Daoy (cell line): ENCODE data around the gene HMSD. TPM values are rescaled to one million over a fixed set of nuclear protein-coding genes. Genes with fewer than 3 reads are reported as not detected.
"Not testable (repeated sequence)": the region's sequence is repeated elsewhere in the genome, so short reads cannot be mapped to it uniquely, and the experiment has no call there.

ENCODE experiments used
- DNase-seq: peaks from one replicate; pipeline ENCODE4 v3.0.0-alpha.2; 2015; ENCODE audit warnings: low read depth
- total RNA-seq: library from RNA; depleted of rRNA; stranded (reverse); fragments of >200 nt; shearing (Covaris generic); gene quantifications from 2 replicates; pipeline ENCODE4 v1.2.3, GENCODE V29; 2014; rRNA removed

Gene HMSD, protein sequence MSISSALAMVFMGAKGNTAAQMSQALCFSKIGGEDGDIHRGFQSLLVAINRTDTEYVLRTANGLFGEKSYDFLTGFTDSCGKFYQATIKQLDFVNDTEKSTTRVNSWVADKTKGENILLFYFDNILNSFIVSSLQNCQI
- 0.06 TPM in 1 of 2 replicates, not detected in the other for total RNA-seq

DNA sequence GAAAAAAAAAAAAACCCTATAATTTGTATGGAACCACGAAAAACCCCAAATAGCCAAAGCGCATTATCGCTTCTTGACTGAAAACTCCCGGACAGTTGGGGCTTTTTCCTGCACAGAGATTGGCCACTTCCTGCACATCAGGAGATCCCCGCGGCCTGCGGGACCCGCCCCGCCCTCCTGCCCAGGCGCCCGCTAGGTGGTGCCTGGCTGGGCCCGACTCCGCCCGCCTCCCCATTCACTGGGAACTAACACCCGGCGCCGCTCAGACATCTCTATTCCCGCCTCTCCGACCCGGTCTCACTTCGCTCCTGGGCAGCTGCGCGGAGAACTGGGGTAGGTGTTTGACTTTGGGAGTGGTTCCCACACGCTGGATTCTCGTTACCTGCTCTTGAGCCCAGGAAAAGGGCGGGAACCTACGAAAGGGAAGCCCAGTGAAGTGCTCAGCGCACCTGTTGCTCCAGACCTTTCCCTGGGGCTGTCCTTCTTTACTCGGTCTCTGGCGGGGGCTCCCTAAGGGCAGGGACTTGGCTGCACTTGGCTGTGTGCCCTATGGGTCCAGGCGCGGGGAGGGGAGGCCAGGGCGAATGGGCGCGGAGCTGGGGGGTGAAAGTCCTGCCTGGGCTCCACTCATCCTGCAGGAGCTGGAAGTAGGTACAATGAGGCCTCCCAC is at the start of gene HMSD:
TSS of gene HMSD (plus strand) at position 234 of the 670 bp plus-strand sequence. CDS start 4,155 bp downstream, outside the sequence.
- DNase-seq = peak; percentile 70

DNA sequence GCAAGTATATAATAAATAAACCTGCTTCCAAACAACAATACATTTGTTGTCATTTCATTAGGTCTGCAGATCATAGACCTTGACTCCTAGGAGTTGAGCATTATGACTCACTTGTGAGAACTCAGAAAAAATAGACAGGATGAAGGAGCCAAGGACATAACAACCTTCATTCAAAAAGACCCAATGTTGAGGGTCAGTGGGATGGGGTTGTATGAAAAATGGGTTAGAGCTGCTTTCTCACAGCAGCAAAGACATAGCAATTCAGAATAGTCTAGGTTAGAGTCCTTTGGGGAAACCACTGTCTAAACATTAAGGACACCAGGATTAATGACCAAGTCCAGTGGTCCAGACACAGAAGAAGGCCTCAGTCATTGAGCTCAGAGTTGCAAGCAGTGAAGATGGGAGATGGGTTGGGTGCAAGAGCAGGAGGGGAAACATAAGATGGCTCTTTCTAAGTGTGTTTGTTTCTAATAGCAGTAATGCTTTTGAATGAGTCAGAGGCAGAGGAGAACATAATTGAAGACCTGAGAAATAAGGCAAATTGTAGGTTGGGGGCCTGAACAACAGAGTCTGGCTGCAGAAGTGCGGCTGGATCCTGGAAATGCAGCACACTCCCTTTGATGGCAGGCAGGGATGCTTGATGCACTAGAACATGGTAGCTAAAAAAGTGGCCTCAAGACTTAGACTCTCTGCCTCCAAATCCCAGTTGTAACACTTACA is 45.1 kb upstream of the HMSD start:
- DNase-seq = no peak

GRCh38 chr18:63904694-63905093 is 44.4 kb upstream of the HMSD start:
- DNase-seq = no peak

DNA sequence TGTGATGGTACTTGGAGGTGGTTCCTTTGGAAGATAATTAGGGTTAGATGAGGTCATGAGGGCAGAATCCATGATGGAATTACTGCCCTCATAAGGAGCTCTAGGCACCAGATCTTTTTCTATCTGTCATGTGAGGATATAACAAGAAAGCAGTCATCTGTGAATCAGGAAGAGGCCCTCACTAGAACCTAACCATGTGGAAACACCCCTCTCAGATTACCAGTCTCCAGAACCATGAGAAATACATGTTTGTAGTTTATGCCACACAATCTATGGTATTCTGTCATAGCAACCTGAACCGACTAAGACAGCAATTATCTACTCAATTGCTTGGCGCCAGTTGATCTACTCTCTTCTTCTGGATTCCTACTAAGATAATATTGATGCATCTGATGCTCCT is 43.7 kb upstream of the HMSD start:
- no peak for DNase-seq

GRCh38 chr18:63906056-63906455 is 43.0 kb upstream of the HMSD start:
- no peak for DNase-seq

DNA sequence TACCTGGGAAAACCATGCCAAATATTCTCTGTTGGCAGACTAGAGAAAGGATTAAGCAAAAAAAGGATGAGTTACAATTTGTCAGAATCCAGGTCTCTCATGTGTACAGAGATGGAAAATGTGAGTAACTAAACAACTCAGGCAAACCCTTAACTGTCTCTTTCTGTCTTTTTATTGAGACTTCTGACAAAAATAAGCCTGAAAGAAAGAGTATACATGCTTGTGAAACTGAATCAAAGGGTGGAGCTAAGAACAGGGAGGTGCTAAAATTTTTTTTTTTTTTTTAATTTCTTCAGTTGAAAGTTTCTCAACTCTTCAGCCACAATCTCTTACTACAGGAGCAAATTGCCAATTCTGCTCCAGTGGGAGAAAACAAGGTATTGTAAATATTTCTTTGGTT is 41.4 kb upstream of the HMSD start, which contains the start of gene SERPINB10:
TSS of gene SERPINB10 (plus strand) at position 295 of the 400 bp plus-strand sequence. CDS start 7,553 bp downstream, outside the sequence.
- no peak for DNase-seq

DNA sequence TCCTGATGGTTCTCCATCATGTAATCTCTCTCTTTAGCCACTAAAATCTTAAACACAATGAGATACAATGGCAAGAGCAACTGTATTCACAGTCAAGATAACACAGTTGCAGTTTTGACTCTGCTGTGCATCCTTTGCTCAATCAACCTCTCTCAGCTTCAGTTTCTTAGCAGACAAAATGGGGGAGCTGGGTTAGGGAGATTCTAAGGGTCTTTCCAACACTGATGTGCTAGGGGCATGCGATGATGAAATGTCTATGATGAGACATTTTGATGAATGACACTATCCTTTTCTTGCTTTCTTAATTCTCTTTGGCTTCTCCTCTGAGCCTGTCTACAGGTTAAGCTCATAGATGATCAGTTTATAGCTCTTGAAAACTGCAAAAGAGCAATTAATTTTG is 40.2 kb upstream of the HMSD start:
- DNase-seq = no peak

- no peak for DNase-seq
Measured at GRCh38 chr18:63909870-63910269, 39.2 kb upstream of the HMSD start.

GRCh38 chr18:63917817-63918216 is 31.3 kb upstream of the HMSD start:
- no peak for DNase-seq

GRCh38 chr18:63922049-63922448 is 27.1 kb upstream of the HMSD start:
- DNase-seq = no peak

- DNase-seq = no peak
Measured at GRCh38 chr18:63924551-63924950, 24.6 kb upstream of the HMSD start.

DNA sequence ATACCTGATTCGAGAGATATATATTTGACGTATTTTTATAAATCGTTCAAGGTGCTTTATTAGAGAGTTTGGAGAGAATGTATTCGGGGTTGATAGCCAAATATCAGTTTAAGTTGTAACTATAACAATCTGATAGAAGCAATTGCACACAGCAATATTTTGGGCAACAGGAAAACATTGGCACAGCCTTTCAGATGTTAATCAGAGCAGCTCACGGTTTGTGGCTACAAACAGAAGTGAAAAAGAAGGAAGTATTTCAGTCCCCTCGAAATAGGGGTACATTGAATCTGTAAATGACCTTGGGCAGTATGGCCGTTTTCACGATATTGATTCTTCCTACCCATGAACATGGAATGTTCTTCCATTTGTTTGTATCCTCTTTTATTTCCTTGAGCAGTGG is 20.8 kb upstream of the HMSD start:
- DNase-seq = no peak

GRCh38 chr18:63929369-63929768 is 19.7 kb upstream of the HMSD start:
- not testable (repeated sequence) for DNase-seq

DNA sequence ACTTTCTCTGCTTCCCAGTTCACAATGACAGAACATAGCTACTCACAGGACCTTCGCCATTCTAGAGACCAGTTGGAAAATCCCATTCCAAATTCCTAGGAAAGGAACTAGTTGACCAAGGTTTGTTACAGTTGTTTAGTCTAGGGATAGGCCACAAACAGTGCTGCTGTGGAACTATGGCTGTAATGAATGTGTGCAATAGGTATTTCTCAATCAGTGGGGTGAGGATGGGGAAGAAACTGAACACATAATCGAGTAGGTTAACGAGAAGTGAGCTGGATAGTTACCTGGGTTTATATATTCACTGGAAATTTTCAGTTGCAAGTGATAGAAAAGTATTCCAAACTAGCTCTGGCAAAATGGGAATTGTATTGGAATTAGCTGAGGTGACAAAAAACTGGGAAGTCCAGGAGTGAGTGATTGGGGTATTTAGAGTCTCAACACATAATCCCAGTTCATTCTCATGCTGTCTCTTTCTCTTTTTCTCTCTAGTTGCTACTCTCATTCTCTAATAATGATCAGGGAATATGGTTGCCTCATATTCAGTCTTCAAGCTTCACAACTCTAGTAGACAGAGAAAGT is 18.2 kb upstream of the HMSD start:
- no peak for DNase-seq

DNA sequence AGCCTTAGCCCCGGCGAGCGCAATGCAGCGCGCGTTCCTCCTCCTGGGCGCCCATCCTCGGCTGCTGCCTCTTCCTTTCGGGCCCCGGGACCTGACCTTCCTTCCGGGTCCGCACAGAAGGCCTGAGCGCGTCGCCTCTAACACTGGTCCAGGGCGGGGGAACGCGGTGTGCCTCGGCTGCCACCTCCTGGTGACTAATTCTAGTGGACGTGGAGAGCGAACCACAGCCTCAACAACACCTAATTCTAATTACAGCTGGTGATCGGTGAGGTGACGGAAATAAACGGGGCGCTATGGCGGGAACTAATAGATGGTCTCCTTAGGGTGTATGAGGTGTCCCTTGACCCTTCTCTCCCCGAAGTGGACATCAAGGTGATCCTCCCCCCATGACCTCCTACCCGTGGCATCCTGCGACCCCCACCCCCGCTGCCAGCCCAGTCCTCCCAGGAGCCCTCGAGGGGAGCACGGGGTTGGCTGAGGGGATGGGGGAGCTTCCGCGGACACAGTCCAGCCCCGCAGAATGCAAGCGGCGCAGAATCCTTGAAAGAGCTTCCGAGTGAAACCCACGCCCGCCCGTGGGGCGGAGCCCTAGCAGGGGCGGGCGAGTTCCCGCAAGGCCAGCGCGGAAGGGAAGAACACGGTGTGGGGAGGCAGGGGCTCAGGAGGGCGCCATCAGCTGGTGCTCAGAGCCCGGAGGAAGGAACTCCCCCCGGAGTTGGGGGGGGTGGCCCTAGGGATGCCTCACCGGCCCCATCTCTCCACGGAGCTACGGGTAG is 12.8 kb upstream of the HMSD start:
- peak; percentile 81 for DNase-seq

DNA sequence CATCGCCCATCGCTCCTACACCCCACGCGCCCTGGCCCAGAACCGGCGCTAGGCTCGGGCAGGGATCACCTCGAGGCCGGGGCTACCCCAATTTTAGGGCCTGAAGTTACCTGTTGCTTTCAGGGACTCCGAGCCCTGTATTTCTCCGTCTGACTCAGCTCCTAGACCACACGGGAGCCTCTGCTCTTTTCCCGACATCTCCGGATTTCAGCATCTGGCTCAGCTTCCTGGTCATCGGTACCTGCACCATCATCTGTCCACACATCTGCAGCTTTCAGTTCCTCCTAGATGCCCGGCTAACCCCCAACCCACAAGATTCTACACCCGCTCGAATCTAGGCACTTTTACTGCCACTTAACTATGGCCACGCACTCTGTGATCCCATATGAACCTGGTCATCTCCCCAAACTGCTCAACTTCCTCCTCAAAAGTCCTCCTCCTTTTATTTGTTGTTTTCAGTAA is 12.1 kb upstream of the HMSD start:
- no peak for DNase-seq

DNA sequence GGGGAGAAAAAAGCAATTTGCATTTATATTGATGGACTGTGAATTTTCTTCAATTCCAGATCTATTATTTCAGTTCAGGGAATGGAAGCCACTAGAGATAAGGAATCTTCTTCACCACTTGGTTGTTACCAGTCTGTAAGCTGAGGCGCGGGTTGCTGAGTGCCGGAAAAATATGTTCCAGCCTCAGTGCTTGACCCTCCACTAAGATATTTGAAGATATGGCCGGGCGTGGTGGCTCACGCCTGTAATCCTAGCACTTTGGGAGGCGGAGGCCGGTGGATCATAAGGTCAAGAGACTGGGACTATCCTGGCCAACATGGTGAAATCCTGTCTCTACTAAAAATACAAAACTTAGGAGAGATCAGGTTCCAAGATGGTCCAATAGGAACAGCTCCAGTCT is 9.1 kb upstream of the HMSD start:
- no peak for DNase-seq

DNA sequence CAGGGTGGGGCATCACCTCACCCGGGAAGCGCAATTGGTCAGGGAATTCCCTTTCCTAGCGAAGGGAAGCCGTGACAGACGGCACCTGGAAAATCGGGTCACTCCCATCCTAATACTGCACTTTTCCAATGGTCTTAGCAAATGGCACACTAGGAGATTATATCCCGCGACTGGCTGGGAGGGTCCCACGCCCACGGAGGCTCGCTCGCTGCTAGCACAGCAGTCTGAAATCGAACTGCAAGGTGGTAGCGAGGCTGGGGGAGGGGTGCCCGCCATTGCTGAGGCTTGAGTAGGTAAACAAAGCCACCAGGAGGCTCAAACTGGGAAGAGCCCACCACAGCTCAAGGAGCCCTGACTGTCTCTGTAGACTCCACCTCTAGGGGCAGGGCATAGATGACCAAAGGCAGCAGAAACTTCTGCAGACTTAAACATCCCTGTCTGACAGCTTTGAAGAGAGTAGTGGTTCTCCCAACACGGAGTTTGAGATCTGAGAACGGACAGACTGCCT is 8.5 kb upstream of the HMSD start:
- DNase-seq = not testable (repeated sequence)

GRCh38 chr18:63947051-63947790 is 1.9 kb upstream of the HMSD start:
- no peak for DNase-seq

DNA sequence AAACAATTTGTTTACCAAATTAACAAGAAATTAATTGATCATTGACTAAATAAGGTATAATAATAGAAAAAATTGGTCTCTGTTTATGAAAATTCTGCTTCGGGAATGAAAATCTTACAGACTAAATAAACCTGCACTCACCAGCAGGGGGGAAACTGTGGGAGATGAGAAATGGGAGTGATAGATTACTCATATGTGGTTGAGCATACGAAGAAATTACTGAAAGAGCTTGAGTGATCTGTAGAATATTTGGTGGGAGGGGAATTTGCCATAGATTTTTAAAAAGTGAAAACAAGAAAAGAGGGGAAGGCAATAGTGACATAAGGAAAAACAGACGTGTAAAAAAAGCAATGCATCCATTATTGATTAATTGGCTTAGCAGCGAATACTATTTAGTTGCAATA is 2.2 kb downstream of the HMSD start:
- peak; percentile 14 for DNase-seq

DNA sequence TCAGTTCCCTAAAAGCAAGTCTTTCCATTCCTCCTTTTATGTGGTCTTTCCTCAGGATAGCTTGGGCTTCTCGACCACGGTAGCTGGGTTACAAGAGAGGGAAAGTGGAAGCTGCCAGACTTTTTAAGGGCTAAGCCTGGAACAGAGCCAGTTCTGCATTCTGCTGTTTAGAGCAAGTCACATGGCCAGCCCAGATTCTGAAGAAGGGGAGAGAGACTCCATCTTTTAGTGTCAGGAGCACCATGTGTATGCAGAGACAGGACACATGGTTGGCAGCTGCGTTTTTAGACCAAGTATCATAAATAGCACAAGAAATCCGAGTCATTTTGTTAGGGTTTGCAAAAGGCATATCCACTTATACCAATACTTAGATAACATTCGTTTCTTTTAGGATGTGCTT is 4.7 kb downstream of the HMSD start:
- DNase-seq = no peak
